SU-DHL-6 (cell line): Measurements from ENCODE around the gene SPRR1A.
"Not testable (repeated sequence)": the region's sequence is repeated elsewhere in the genome, so short reads cannot be mapped to it uniquely, and the experiment has no call there.

Experiments used
- EZH2phosphoT487 ChIP-seq: fragments of 200-600 bp; sonication (generic), shearing (Covaris generic); conservative IDR thresholded peaks from 2 replicates; pipeline ENCODE4 v1.6.1; 2018; ENCODE audit warnings: mild to moderate bottlenecking, antibody characterized with exemption, low read length, moderate library complexity, mixed read lengths
- TF ChIP-seq, protein P1 (sequence below): fragments of 200-600 bp; sonication (generic); IDR thresholded peaks from one replicate; pipeline ENCODE4 v1.5.1; 2017; ENCODE audit warnings: antibody characterized with exemption, mild to moderate bottlenecking, low read length, moderate library complexity; ENCODE audit not compliant: insufficient read depth, poor library complexity, severe bottlenecking

DNA sequence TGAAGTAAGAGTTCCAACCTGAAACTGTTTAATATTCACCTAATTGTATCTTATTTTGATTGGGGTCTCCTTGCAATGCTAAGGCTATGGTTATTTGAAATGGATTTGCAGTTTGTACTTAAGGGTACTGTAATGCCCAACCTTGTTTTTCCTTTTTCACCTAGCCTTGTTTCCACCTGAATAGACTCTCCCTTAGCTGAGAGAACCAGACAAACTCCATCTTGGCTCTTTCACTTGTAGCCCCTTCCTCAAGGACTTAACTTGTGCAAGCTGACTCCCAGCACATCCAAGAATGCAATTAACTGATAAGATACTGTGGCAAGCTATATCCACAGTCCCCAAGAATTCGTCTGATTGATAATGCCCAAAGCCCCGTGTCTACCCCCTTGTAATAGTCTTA lies 37.9 kb downstream of the SPRR1A start:
- TF ChIP-seq, protein P1, sequence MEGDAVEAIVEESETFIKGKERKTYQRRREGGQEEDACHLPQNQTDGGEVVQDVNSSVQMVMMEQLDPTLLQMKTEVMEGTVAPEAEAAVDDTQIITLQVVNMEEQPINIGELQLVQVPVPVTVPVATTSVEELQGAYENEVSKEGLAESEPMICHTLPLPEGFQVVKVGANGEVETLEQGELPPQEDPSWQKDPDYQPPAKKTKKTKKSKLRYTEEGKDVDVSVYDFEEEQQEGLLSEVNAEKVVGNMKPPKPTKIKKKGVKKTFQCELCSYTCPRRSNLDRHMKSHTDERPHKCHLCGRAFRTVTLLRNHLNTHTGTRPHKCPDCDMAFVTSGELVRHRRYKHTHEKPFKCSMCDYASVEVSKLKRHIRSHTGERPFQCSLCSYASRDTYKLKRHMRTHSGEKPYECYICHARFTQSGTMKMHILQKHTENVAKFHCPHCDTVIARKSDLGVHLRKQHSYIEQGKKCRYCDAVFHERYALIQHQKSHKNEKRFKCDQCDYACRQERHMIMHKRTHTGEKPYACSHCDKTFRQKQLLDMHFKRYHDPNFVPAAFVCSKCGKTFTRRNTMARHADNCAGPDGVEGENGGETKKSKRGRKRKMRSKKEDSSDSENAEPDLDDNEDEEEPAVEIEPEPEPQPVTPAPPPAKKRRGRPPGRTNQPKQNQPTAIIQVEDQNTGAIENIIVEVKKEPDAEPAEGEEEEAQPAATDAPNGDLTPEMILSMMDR: not testable (repeated sequence)
- TF ChIP-seq EZH2phosphoT487: not testable (repeated sequence)
